Effector CD4-positive, alpha-beta T cell (primary cell): ENCODE measurements around the gene TMEM179B.
A peak's percentile ranks its signal among the peaks of the same experiment; 100 is the strongest.
"Not testable (repeated sequence)": the region's sequence is repeated elsewhere in the genome, so short reads cannot be mapped to it uniquely, and the experiment has no call there.

Source experiments
- DNase-seq: peaks from one replicate; pipeline ENCODE4 v3.0.0-alpha.2; 2020

TMEM179B gene

GRCh38 chr11:62789576-62789975 lies 2.4 kb downstream of the TMEM179B start:
- no peak for DNase-seq

- peak; percentile 87 for DNase-seq
Observed at GRCh38 chr11:62791501-62792201, 4.4 kb downstream of the TMEM179B start, which contains the start of gene TMEM223. Gene TMEM223, minus strand, starts transcription at chr11:62792006. Its CDS starts 12 bp downstream, at chr11:62791994.

GRCh38 chr11:62792202-62792575 lies 5.0 kb downstream of the TMEM179B start:
- DNase-seq, result peak; percentile 25

DNA sequence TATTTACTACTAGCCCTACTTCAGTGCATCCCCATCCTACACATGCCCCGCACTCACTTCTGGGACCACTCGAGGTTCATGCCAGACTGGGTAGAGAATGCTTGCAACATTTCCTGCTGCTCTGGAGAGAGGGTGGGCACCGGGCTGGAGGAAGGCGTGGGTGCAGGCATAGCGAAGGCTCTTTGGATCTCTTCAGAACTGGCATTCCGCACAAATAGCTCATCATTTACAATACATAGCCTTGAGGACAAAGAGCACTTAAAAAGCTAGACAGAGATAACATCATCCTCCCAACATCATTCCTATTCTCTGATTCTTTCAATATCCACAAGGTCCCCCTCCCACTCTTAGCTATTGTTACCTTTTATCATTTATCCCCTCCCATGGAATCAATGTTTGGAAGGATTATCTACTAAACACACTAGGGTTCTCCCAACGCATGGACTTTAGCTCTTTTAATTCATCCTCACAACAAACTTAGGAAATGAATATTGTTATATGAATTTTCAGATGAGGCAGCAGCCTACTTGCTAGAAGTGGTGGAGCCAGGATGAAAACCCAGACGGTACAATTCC lies 7.1 kb downstream of the TMEM179B start:
- no peak for DNase-seq

- no peak for DNase-seq
Observed at GRCh38 chr11:62796281-62796680, 9.1 kb downstream of the TMEM179B start.

DNA sequence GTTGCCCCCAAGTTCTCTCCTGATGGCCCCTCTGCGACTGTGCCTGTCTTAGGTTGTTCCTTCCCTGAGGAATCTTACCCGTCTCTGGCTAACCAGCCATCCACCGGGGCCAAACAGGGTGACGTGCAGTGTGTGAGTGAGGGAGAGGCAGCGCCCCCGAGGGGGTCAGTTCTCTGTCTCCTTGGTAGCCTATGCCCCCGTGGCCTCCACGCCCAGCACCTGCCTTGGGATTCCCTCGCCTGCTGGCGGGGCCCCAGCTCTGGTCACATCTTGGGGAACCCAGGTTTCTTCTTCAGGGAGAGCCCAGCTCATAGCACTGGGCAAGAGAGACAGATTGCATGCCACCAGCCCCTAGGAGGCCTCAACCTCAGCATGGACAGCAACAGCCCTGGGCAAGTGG lies 12.3 kb downstream of the TMEM179B start:
- no peak for DNase-seq

GRCh38 chr11:62801071-62801470 lies 13.9 kb downstream of the TMEM179B start:
- DNase-seq, result no peak

- no peak for DNase-seq
Observed at GRCh38 chr11:62804310-62805075, 17.3 kb downstream of the TMEM179B start.

- DNase-seq, result peak; percentile 95
Observed at GRCh38 chr11:62805076-62805892, 18.1 kb downstream of the TMEM179B start, which contains the start of gene NXF1. Gene NXF1, minus strand, starts transcription at chr11:62805440. Its CDS starts 84 bp downstream, at chr11:62805356.

DNA sequence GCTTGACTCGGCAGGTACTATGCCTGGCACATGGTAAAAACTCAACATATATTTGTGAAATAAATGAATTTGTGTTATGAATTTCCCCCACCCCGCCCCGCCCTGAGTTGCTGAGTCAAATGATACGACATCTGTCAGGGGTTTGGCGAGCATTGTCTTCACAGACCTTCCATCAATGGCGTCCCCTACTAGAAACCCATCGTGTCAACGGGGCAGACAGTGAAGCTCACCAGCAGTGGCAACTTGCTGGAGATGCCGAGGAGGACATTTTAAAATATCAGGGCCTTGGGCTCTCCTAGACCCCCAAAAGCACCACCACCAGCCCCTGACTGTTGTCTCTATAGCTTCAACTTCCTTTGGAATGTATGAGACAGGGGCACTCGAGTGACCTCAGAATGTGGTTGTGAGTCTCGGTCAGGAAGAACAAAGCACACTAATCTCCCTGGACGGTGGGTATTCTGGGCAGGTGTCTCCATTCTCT lies 18.8 kb downstream of the TMEM179B start:
- DNase-seq, result no peak

GRCh38 chr11:62806611-62807121 lies 19.5 kb downstream of the TMEM179B start:
- no peak for DNase-seq

GRCh38 chr11:62810748-62811147 lies 23.5 kb downstream of the TMEM179B start:
- no peak for DNase-seq

DNA sequence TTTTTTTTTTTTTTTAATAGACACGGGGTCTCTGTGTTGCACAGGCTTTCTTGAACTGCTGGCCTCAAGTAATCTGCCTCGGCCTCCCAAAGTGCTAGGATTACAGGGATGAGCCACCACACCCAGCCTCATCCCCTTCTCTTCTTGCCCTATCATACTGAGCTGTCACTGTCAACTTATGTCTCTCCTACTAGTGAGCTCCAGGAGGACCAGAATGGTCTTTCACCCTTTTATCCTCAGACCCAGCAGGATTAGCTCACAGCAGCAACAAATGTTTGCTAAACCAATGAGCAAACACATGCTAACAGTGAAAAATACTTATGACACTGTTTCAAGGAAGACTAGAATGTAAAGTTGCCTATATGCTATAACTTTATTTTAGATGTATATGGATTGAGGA lies 24.5 kb downstream of the TMEM179B start:
- no peak for DNase-seq

DNA sequence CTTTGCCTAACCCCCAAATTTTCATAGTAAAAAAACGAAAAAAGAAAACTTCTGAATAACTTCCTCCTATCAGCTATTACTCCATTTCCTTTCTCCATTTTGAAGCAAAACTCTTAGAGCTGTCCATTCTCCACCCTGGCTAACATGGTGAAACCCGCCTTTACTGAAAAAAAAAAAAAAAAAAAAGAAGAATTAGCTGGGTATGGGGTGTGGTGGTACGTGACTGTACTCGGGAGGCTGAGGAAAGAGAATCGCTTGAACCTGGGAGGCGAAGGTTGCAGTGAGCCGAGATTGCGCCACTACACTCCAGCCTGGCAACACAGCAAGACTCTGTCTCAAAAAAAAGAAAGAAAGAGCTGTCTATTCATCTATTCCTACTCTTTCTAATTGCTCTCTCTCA lies 29.4 kb downstream of the TMEM179B start:
- no peak for DNase-seq

- DNase-seq, result no peak
Observed at GRCh38 chr11:62817129-62817528, 29.9 kb downstream of the TMEM179B start.

- no peak for DNase-seq
Observed at GRCh38 chr11:62823677-62824076, 36.5 kb downstream of the TMEM179B start.

GRCh38 chr11:62828130-62828529 lies 40.9 kb downstream of the TMEM179B start:
- not testable (repeated sequence) for DNase-seq

DNA sequence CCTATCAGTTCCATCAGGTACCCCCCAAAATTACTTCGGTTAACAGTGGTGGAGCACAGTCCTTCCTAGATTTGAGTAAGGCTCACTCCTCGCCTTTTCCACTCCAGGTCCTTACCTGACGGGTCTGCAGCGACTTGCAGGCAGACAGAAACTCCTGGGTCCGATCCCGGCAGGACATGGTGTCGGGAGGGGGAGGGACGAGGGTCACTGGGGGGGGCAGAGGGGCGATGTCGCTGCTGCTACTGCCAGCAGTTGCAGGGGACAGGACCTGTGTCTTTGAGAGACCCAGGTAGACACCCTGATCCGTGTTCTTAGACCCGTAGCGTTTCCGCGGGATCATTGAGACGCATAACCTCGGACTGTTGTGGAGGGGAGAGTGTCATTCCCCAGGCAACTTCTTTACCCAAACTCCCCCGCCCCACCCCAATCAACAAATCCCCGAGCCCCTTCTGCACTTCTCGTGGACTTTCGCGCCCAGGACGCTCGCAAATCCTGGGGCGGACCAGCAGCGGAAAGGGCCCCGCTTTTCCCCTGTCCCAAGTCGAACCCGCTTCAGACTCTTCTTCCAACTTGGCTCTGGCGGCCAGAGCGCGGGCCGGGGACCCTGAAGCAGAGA lies 43.8 kb downstream of the TMEM179B start:
- DNase-seq, result no peak

DNA sequence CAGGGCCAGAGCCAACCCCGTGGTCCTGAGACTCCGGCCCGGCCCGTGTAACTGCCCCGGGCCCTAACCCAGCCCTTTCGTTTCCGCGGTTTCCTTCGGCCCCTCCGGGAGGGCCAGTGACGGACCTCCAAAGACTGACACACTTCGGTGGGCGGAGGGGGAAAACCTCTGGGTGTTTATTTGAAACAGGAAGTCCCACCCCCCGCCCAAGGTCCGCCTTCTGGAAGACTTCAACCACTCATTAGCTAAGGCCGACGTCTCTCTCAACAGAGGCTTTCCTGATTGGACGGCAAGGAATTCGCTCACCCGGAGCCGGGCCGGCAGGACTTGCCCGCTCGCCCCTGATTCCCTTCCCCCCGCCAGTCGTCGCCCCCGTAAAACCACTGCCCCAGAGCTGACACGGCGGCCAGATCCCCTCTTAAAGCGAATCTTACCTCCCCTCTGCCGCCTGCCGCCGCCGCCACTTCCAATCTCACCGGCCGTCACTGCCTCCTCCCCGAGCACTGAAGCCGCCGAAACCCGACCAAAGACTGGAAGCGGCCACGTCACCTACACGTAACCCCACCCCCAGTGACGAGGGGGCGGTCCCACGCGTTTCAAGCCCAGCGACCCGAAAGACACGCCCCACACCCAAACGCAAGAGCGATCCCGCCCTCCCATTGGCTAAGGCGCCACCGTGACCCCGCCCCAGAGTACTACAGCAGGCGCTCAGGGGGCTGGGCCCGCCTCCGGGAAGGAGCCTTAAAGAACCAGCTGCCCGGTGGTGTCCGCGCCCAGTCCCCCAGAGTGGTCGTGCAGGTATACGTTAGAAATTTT lies 44.5 kb downstream of the TMEM179B start, which contains the start of gene STX5:
TSS of gene STX5 (minus strand) at position 532 of the 816 bp plus-strand sequence. CDS start 808 bp downstream, outside the sequence.
- peak; percentile 99 for DNase-seq

- no peak for DNase-seq
Observed at GRCh38 chr11:62832336-62833234, 45.4 kb downstream of the TMEM179B start, which contains the start of gene TEX54. Gene TEX54, minus strand, starts transcription at chr11:62832841.
